ENCODE data around the gene PKP4.

PKP4 gene

GRCh38 chr2:158723181-158723838, 266.6 kb downstream of the PKP4 start:
- no peak for DNase-seq

GRCh38 chr2:158723921-158724802, 267.4 kb downstream of the PKP4 start:
- no peak for DNase-seq

- DNase-seq = no peak
Observed at GRCh38 chr2:158724803-158725381, 268.1 kb downstream of the PKP4 start.

- no peak for DNase-seq
Observed at GRCh38 chr2:158725441-158725891, 268.7 kb downstream of the PKP4 start.

GRCh38 chr2:158726911-158727592, 270.3 kb downstream of the PKP4 start:
- no peak for DNase-seq

- DNase-seq = no peak
Observed at GRCh38 chr2:158728422-158728821, 271.7 kb downstream of the PKP4 start.

- DNase-seq = no peak
Observed at GRCh38 chr2:158729451-158729850, 272.7 kb downstream of the PKP4 start.

- no peak for DNase-seq
Observed at GRCh38 chr2:158729873-158730620, 273.3 kb downstream of the PKP4 start.

GRCh38 chr2:158730621-158731140, 273.9 kb downstream of the PKP4 start:
- no peak for DNase-seq

- no peak for DNase-seq
Observed at GRCh38 chr2:158731386-158731785, 274.6 kb downstream of the PKP4 start.

Measured in CD4-positive, alpha-beta T cell treated with Interleukin-4 for 4 hours (primary cell).